GM12878 (cell line): ENCODE results near the gene PRR16. TPM values are rescaled to one million over a fixed set of nuclear protein-coding genes. Genes with fewer than 3 reads are reported as not detected.

Experiments used
- ATAC-seq: fragments of 200-7000 bp; cut with Tn5 transposase; 3 replicates; pipeline ENCODE4 v1.9.1; 2020; ENCODE audit warnings: mild to moderate bottlenecking, moderate library complexity
- BruUV-seq: library from RNA; stranded (reverse); fragments of 400-500 nt; replicated peaks from 2 replicates; lab custom pipeline; 2021; lab: Mats Ljungman, UMichigan
- CTCF ChIA-PET: fragments of 300-600 bp; sonication (Branson Sonifier 250); formaldehyde crosslinking; extraction: SDS; loops from one replicate; lab custom pipeline; 2021; ENCODE audit warnings: inconsistent platforms; lab: Yijun Ruan, JAX
- POLR2A ChIA-PET: fragments of 350-600 bp; formaldehyde crosslinking; extraction: SDS; loops from one replicate; lab custom pipeline; 2021; ENCODE audit warnings: inconsistent platforms; lab: Charles Lee
- RAD21 ChIA-PET: fragments of 300-600 bp; sonication (Branson Sonifier 250); formaldehyde crosslinking; loops from one replicate; lab custom pipeline; 2023; ENCODE audit warnings: antibody characterized with exemption; ENCODE audit not compliant: unreplicated experiment; lab: Charles Lee
- SMC1A ChIA-PET: fragments of 300-600 bp; sonication (Branson Sonifier 250); formaldehyde crosslinking; loops from one replicate; lab custom pipeline; 2023; ENCODE audit not compliant: unreplicated experiment, uncharacterized antibody; lab: Charles Lee
- DNase-seq: peaks from one replicate; pipeline ENCODE4 v3.0.0-alpha.2; 2011; ENCODE audit warnings: low read depth, low spot score
- FAIRE-seq: peaks from 3 replicates; lab custom pipeline; 2011; peaks lifted over from hg19 to GRCh38; lab: Jason Lieb, UNC
- H2AFZ ChIP-seq: 2 replicates; pipeline ENCODE4 v1.6.0; 2011; ENCODE audit warnings: low read depth, low read length, control low read depth; ENCODE audit not compliant: control insufficient read depth
- H3K27ac ChIP-seq: 2 replicates; pipeline ENCODE4 v1.5.1; 2011; ENCODE audit warnings: control low read depth; ENCODE audit not compliant: control insufficient read depth, insufficient read depth
- H3K27me3 ChIP-seq, 2 experiments: replicated peaks in 1 of 2; 2 replicates each; pipeline versions ENCODE4 v1.6.0 to v1.6.1; 2011; ENCODE audit warnings: low read length in 1 of 2; ENCODE audit not compliant: control insufficient read depth in 2 of 2, insufficient read depth in 2 of 2
- H3K36me3 ChIP-seq, 2 experiments: 2 replicates each; pipeline ENCODE4 v1.5.1; 2011; ENCODE audit warnings: low read length in 1 of 2; ENCODE audit not compliant: control insufficient read depth in 2 of 2, insufficient read depth in 2 of 2
- H3K4me1 ChIP-seq: 2 replicates; pipeline ENCODE4 v1.6.1; 2011; ENCODE audit warnings: mild to moderate bottlenecking, low read length, moderate library complexity, mixed read lengths; ENCODE audit not compliant: control insufficient read depth, insufficient read depth
- H3K4me2 ChIP-seq: 2 replicates; pipeline ENCODE4 v1.6.0; 2011; ENCODE audit warnings: control low read depth; ENCODE audit not compliant: control insufficient read depth, insufficient read depth
- H3K4me3 ChIP-seq: fragments of 200-600 bp; sonication (generic); 2 replicates; pipeline ENCODE4 v1.5.1; 2016
- H3K79me2 ChIP-seq: 2 replicates; pipeline ENCODE4 v1.6.0; 2011; ENCODE audit warnings: low read length; ENCODE audit not compliant: control insufficient read depth, insufficient read depth
- H3K9ac ChIP-seq: 2 replicates; pipeline ENCODE4 v1.8.0; 2011; ENCODE audit warnings: low read length, control low read depth, mixed read lengths; ENCODE audit not compliant: control insufficient read depth, insufficient read depth
- H3K9me3 ChIP-seq: replicated peaks from 3 replicates; pipeline ENCODE4 v1.5.1; 2011; ENCODE audit warnings: mild to moderate bottlenecking, low read length; ENCODE audit not compliant: control insufficient read depth, insufficient read depth
- H4K20me1 ChIP-seq: 2 replicates; pipeline ENCODE4 v1.6.0; 2011; ENCODE audit not compliant: control insufficient read depth, insufficient read depth
- MAX ChIP-seq: IDR thresholded peaks from 2 replicates; pipeline ENCODE4 v1.6.1; 2012; ENCODE audit warnings: low read depth, low read length, improper control_type of control experiment
- PAX5 ChIP-seq: IDR thresholded peaks from 2 replicates; pipeline ENCODE4 v1.6.1; 2011; ENCODE audit warnings: low read depth, low read length, borderline replicate concordance
- RB1 ChIP-seq: fragments of 450-650 bp; formaldehyde crosslinking; IDR thresholded peaks from 2 replicates; pipeline ENCODE4 v1.6.1; 2017; ENCODE audit warnings: mild to moderate bottlenecking, borderline replicate concordance
- SIX5 ChIP-seq: IDR thresholded peaks from 2 replicates; pipeline ENCODE4 v1.6.1; 2011; ENCODE audit warnings: mild to moderate bottlenecking, low read depth, low read length, moderate library complexity; ENCODE audit not compliant: severe bottlenecking
- SMC3 ChIP-seq: IDR thresholded peaks from 2 replicates; pipeline ENCODE4 v1.6.1; 2011; ENCODE audit warnings: low read length, improper control_type of control experiment, borderline replicate concordance
- ZNF24 ChIP-seq: fragments of 450-650 bp; IDR thresholded peaks from 2 replicates; pipeline ENCODE4 v1.6.1; 2017; ENCODE audit warnings: antibody characterized with exemption, mild to moderate bottlenecking
- ZZZ3 ChIP-seq: IDR thresholded peaks from 2 replicates; pipeline ENCODE4 v1.6.1; 2011; ENCODE audit warnings: low read depth; ENCODE audit not compliant: control insufficient read depth, insufficient read length
- WGBS: methylation state at CpG from one replicate; pipeline ENCODE4 v1.1.6; 2016; ENCODE audit warnings: low lambda C conversion rate; ENCODE audit not compliant: insufficient replicate concordance, insufficient coverage; ENCODE audit errors: missing lambda C conversion rate; 5-methylcytosine and 5-hydroxymethylcytosine counted together
- in situ Hi-C: fragments of 300-500 bp; cut with MboI; formaldehyde crosslinking; loops from 9 replicates; pipeline ENCODE4 v1.14.3; 2018; ENCODE audit warnings: mixed read lengths
- intact Hi-C: fragments of 100-400 bp; cut with micrococcal nuclease; formaldehyde crosslinking; loops from one replicate; pipeline ENCODE4 v1.14.2; 2022; ENCODE audit not compliant: unreplicated experiment
- polyA plus RNA-seq, 11 experiments: library from polyadenylated mRNA; depleted of rRNA in 4 of 11; unstranded in 6 of 11; stranded (reverse) in 5 of 11; fragments of >200 nt; fragmentation: Nextera tagmentation in 4 of 11; fragmentation: Illumina TruSeq in 1 of 11; extraction: Ambion mirVana in 4 of 11; extraction: Trizol in 1 of 11; gene quantifications; 1 replicate in 1 of 11; 2 replicates in 10 of 11; pipeline versions ENCODE4 v1.2.1 to v1.2.3, GENCODE V29; 2011 to 2016; ENCODE audit warnings: inconsistent platforms in 2 of 11, missing spikeins in 2 of 11, low read depth in 1 of 11
- total RNA-seq, 4 experiments: library from RNA; depleted of rRNA in 3 of 4; stranded (reverse); fragments of >200 nt in 3 of 4; fragmentation: Illumina TruSeq in 1 of 4; extraction: Trizol in 1 of 4; gene quantifications; 2 replicates each; pipeline versions ENCODE4 v1.2.1 to v1.2.3, GENCODE V29; 2013 to 2021
- TF ChIP-seq, protein P1 (sequence below): fragments of 450-650 bp; IDR thresholded peaks from 2 replicates; pipeline ENCODE4 v1.6.1; 2018; ENCODE audit warnings: borderline replicate concordance, mild to moderate bottlenecking; ENCODE audit not compliant: partially characterized antibody

Gene PRR16
- total and polyA plus RNA-seq, 10 of the 15 experiments (the other 5 are each of a cell fraction or from before 2014, with no cell fraction given) = not detected

- ChIA-PET SMC1A (interaction anchor here (0.9 kb wide), 1 partner anchor 12 kb away, joined by 3 read pairs; no protein-coding TSS in a partner anchor), RAD21 (no interaction called here), POLR2A (no interaction called here), CTCF (no interaction called here)
- Histone ChIP-seq H3K4me2 (no peak overlapping the region), H3K9me3 (no peaks in the 10 kb centered on the region), H3K27me3 (no peaks in the 10 kb centered on the region), H3K79me2 (no peaks in the 10 kb centered on the region), H2AFZ (no peak overlapping the region), H3K27ac (no peak overlapping the region), H4K20me1 (no peaks in the 10 kb centered on the region), H3K9ac (no peak overlapping the region), H3K4me1 (no peaks in the 10 kb centered on the region), H3K4me3 (no peak overlapping the region), H3K36me3 (no peaks in the 10 kb centered on the region)
- 2% methylated on average over 2 of the region's 2 CpGs for WGBS
- no TSS peak for BruUV-seq
- no peak for FAIRE-seq
- TF ChIP-seq RB1 (no peak), ZZZ3 (no peak), MAX (no peak), SIX5 (no peak), PAX5 (no peak), SMC3 (no peak), ZNF24 (no peak)
- TF ChIP-seq, protein P1, sequence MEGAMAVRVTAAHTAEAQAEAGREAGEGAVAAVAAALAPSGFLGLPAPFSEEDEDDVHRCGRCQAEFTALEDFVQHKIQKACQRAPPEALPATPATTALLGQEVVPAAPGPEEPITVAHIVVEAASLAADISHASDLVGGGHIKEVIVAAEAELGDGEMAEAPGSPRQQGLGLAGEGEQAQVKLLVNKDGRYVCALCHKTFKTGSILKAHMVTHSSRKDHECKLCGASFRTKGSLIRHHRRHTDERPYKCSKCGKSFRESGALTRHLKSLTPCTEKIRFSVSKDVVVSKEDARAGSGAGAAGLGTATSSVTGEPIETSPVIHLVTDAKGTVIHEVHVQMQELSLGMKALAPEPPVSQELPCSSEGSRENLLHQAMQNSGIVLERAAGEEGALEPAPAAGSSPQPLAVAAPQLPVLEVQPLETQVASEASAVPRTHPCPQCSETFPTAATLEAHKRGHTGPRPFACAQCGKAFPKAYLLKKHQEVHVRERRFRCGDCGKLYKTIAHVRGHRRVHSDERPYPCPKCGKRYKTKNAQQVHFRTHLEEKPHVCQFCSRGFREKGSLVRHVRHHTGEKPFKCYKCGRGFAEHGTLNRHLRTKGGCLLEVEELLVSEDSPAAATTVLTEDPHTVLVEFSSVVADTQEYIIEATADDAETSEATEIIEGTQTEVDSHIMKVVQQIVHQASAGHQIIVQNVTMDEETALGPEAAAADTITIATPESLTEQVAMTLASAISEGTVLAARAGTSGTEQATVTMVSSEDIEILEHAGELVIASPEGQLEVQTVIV = no peak
- in situ Hi-C loops = no loop called here
- no peak for DNase-seq
- ATAC-seq = no peak
- intact Hi-C loops = no loop called here
Observed at GRCh38 chr5:120529386-120529785, 65.3 kb downstream of the PRR16 start.
